ENCODE data around the gene HACE1.

GRCh38 chr6:104862456-104862855, 2.7 kb upstream of the HACE1 start:
- TF ChIP-seq CTCF (tag by site-specific recombination; IDR thresholded peaks at IDR 0.05) (no peak), ZNF660 (tag by site-specific recombination; IDR thresholded peaks at IDR 0.05) (no peak), KLF1 (tag by site-specific recombination; IDR thresholded peaks at IDR 0.05) (no peak), TSHZ1 (tag by site-specific recombination; IDR thresholded peaks at IDR 0.05; ENCODE audit: borderline replicate concordance) (no peak), TCF7L2 (IDR thresholded peaks at IDR 0.05; ENCODE audit: borderline replicate concordance, low read depth, low read length) (no peak), MZF1 (tag by site-specific recombination; IDR thresholded peaks at IDR 0.05; ENCODE audit: borderline replicate concordance) (no peak), ZBTB1 (tag by site-specific recombination; IDR thresholded peaks at IDR 0.05) (no peak), ZFP3 (tag by site-specific recombination; IDR thresholded peaks at IDR 0.05; ENCODE audit: low read depth) (no peak), REST (tag by site-specific recombination; IDR thresholded peaks at IDR 0.05) (no peak), ZNF473 (tag by site-specific recombination; IDR thresholded peaks at IDR 0.05) (no peak), EGR2 (tag by site-specific recombination; IDR thresholded peaks at IDR 0.05; ENCODE audit: low read depth) (no peak), ZBTB49 (tag by site-specific recombination; IDR thresholded peaks at IDR 0.05; ENCODE audit: low read depth) (no peak), ZNF792 (tag by site-specific recombination; IDR thresholded peaks at IDR 0.05) (no peak), ZNF169 (tag by site-specific recombination; IDR thresholded peaks at IDR 0.05) (no peak)
